GM19099 (cell line): ENCODE results near the gene SFXN3.

Source experiments
- POLR2A ChIP-seq: IDR thresholded peaks from 3 replicates; pipeline ENCODE4 v1.6.1; 2011; ENCODE audit warnings: low read depth; ENCODE audit not compliant: insufficient read length; ENCODE audit errors: extremely low read depth

SFXN3 gene

GRCh38 chr10:101047961-101048892 is 17.2 kb downstream of the SFXN3 start:
- TF ChIP-seq POLR2A = no peak

- no peak for TF ChIP-seq POLR2A
These were observed 19.4 kb downstream of the SFXN3 start for GRCh38 chr10:101050208-101051069.

DNA sequence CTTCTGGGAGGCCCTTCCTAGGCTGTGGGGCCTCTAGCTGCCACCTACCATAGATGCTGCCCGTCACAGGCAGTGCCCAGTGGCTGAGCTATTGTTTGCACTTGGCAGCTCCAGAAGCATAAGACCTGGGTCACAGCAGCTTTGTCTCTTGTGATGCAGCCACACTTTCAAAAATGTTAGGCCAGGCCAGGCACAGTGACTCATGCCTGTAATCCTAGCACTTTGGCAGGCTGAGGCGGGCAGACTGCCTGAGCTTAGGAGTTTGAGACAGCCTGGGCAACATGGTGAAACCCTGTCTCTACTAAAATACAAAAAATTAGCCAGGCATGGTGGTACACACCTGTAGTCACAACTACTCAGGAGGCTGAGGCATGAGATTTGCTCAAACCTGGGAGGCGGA is 21.3 kb downstream of the SFXN3 start:
- TF ChIP-seq POLR2A = no peak

DNA sequence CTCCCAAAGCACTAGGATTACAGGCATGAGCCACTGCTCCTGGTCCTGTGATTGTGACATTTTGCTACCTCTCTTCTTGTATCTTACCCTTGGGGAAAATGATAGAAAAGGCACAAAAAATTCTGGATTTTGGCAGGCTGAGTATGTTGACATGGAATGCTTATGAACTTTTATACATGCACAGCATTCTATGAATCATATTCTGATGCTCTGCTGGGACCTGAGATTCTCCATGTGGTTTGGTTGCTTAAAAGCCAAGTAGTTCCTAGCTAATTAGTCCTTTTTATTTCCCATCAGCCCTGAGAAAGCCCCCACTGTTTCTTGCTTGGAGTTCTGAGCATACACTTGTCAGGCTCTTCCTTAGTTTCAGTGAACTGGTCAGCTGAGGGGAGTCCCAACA is 22.5 kb downstream of the SFXN3 start:
- no peak for TF ChIP-seq POLR2A

- TF ChIP-seq POLR2A = no peak
These were observed 23.3 kb downstream of the SFXN3 start for GRCh38 chr10:101054351-101054750.

- TF ChIP-seq POLR2A = no peak
These were observed 23.8 kb downstream of the SFXN3 start for GRCh38 chr10:101054876-101055275.

DNA sequence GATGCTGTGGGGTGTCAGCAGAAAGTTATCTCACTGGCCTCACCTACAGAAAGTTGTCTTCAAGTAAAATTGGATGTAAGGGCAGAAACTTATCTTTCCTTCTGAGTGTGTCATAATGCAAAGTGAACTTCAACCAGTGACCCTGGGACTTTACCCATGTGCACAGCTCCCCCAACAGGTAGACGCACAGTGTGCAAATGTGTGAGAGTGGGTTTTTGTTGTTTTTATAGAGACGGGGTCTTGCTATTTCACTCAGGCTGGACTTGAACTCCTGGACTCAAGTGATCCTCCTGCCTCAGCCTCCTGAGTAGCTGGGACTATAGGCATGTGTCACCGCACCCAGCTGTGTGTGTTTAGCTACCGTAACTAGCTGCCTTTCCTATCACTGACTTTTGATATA is 24.4 kb downstream of the SFXN3 start:
- TF ChIP-seq POLR2A = no peak

DNA sequence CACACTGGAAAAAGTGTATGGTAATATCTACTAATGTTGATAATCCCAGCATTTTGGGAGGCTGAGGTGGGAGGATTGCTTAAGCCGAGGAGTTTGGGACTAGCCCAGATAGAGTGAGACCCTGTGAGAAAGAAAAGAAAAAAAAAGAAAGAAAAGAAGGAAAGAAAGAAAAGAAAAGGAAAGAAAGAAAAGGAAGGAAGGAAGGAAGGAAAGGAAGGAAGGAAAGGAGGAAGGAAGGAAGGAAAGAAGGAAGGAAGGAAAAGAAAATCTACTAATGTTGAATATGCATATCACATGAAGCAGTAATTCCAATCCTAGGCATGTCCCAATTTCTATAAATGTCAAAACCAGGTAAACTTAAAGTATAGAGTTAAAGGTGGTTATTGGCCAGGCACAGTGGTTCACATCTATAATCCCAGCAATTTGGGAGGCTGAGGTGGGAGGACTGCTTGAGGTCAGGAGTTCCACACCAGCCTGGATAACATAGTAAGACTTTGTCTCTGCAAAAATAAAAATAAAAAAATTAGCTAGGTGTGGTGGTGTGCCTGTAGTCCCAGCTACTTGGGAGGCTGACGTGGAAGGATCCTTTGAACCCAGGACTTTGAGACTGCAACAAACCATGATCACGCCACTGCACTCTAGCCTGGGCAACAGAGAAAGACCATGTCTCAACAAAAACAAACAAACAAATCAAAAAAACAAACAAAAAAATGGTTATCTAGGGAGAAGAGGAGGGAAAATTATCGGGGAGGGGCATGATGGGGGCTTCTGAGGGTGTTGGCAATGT is 25.5 kb downstream of the SFXN3 start:
- TF ChIP-seq POLR2A = no peak

DNA sequence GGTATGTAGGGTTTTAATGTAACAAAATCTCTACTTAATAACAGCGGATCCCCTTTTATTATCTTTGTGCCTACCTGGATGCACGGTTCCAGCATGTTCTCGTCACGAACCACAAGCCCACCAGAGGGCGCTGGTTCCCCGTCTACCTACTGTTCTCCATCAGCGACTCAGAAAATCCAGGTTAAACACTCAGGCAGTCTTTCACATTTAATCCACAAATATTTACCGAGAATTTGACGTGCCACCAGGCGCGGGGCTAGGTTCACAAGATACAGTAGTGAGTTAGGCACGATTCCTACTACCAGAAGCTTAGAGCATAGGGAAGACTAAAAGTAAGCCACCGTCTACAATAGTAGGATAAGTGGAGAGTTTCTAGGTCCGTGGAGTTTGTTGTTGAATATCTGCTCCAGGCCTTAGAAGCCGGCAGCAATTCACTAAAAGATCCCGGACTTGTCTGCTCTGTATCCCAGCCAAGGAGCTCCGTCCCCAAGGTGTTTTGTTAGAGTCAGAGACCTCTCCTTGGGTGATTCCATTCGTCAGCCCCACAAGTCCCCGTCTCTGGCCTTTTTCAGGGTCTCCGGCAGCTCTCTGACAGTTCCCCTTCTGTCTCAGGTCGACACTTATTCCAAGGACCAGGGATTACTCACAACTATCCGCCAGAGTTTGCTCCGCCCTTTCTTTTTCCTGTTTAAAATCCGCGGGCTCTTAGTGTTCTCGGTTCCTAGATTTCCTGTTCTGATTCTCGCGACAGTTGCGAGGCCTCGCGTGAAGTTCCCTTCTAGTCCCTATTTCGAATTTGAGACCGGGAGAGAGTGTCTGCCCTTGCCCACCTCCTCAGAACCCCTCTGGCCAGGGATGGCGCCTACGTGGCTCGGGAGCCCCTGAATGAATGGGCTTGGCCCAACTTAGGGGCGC is 29.3 kb downstream of the SFXN3 start:
- TF ChIP-seq POLR2A = no peak

DNA sequence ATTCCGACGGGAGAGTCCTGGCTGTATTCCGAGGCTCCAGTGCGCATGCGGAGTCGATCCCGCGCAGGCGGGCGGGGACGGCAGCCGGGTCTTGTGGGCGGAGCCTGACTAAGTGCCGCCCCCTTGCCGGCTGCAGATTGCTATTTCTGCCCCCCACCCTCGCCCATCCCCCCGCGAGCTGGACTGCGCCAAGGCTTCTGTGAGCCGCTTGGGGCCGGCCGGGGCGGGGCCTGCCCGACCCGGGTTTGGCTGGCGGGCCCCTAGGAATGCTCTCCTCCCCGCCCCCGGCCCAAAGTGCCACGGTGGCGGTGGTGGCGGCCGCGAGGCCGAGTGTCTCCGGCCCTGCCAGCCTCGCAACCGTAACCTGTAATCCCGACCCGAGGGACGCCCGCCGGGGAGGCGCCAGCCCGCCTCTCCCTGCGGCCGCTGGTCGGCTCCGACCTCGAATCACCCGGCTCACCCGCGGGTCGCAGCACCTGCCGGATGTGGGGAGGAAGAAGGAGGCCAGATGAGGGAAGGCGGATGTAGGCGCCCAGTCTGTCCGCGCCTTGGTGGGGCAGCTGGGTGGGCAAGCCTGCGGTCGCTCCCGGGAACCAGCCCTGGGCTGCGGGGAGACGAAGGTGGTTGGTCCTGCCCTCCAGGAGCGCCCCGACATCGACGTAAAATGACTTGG is 30.1 kb downstream of the SFXN3 start:
- TF ChIP-seq POLR2A = peak; percentile 76

GRCh38 chr10:101061624-101062231 is 30.7 kb downstream of the SFXN3 start, which contains the start of gene KAZALD1:
Gene KAZALD1 (plus strand): TSS chr10:101061989. CDS start chr10:101062593, 604 bp downstream.
- TF ChIP-seq POLR2A = no peak

DNA sequence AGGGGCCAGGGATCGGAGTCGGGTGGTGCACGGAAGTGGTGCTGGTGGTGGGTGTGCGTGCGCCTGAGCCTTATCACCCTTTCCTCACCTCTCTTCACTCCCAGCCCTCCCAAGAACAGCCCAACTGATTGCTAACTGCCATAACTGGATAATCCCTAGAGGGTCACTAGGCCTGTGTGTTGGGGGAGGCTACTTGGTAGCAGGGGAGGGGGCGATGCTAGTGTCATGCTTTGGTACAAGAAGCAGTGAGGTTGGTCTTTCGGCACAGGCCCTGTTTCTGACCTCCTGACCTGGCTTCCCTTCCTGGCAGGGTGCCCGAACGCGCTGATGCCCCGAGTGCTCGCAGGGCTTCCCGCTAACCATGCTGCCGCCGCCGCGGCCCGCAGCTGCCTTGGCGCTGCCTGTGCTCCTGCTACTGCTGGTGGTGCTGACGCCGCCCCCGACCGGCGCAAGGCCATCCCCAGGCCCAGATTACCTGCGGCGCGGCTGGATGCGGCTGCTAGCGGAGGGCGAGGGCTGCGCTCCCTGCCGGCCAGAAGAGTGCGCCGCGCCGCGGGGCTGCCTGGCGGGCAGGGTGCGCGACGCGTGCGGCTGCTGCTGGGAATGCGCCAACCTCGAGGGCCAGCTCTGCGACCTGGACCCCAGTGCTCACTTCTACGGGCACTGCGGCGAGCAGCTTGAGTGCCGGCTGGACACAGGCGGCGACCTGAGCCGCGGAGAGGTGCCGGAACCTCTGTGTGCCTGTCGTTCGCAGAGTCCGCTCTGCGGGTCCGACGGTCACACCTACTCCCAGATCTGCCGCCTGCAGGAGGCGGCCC is 31.4 kb downstream of the SFXN3 start:
- peak; percentile 51 for TF ChIP-seq POLR2A

- TF ChIP-seq POLR2A = no peak
These were observed 32.1 kb downstream of the SFXN3 start for GRCh38 chr10:101063050-101063525.
